Bronchial epithelial cell (primary cell): ENCODE data around the gene ZNF207. TPM values are rescaled to one million over a fixed set of nuclear protein-coding genes. Genes with fewer than 3 reads are reported as not detected.
"Not testable (repeated sequence)": the region's sequence is repeated elsewhere in the genome, so short reads cannot be mapped to it uniquely, and the experiment has no call there.

Experiments
- DNase-seq: peaks from one replicate; pipeline ENCODE4 v3.0.0-alpha.2; 2010; ENCODE audit warnings: low read depth
- FAIRE-seq: peaks from 2 replicates; lab custom pipeline; 2011; peaks lifted over from hg19 to GRCh38; lab: Jason Lieb, UNC
- H3K27me3 ChIP-seq: 2 replicates; pipeline ENCODE4 v1.5.1; 2011; ENCODE audit warnings: low read length; ENCODE audit not compliant: control insufficient read depth, insufficient read depth
- H3K36me3 ChIP-seq: 2 replicates; pipeline ENCODE4 v1.5.1; 2011; ENCODE audit warnings: low read length; ENCODE audit not compliant: control insufficient read depth, insufficient read depth
- H3K4me3 ChIP-seq: 2 replicates; pipeline ENCODE4 v1.5.1; 2011; ENCODE audit warnings: mild to moderate bottlenecking, low read depth, low read length, control low read depth
- total RNA-seq: library from RNA; depleted of rRNA; stranded (reverse); fragments of >200 nt; gene quantifications from 2 replicates; pipeline ENCODE4 v1.2.1, GENCODE V29; 2014
- TF ChIP-seq, protein P1 (sequence below): IDR thresholded peaks from 2 replicates; pipeline ENCODE4 v1.5.1; 2011; ENCODE audit warnings: mild to moderate bottlenecking, moderate library complexity, low read length, control low read depth, inconsistent platforms; ENCODE audit not compliant: insufficient read depth, severe bottlenecking

The ZNF207 gene
- total RNA-seq, 1 donor from 2014 or later = 58.7 TPM

GRCh38 chr17:32318071-32318470, 31.9 kb upstream of the ZNF207 start:
- TF ChIP-seq, protein P1, sequence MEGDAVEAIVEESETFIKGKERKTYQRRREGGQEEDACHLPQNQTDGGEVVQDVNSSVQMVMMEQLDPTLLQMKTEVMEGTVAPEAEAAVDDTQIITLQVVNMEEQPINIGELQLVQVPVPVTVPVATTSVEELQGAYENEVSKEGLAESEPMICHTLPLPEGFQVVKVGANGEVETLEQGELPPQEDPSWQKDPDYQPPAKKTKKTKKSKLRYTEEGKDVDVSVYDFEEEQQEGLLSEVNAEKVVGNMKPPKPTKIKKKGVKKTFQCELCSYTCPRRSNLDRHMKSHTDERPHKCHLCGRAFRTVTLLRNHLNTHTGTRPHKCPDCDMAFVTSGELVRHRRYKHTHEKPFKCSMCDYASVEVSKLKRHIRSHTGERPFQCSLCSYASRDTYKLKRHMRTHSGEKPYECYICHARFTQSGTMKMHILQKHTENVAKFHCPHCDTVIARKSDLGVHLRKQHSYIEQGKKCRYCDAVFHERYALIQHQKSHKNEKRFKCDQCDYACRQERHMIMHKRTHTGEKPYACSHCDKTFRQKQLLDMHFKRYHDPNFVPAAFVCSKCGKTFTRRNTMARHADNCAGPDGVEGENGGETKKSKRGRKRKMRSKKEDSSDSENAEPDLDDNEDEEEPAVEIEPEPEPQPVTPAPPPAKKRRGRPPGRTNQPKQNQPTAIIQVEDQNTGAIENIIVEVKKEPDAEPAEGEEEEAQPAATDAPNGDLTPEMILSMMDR = no peak
- Histone ChIP-seq H3K36me3 (no peaks in the 10 kb centered on the region), H3K27me3 (peaks cover 2% of the 10 kb centered on the region), H3K4me3 (no peak overlapping the region)
- FAIRE-seq = no peak
- DNase-seq = no peak

DNA sequence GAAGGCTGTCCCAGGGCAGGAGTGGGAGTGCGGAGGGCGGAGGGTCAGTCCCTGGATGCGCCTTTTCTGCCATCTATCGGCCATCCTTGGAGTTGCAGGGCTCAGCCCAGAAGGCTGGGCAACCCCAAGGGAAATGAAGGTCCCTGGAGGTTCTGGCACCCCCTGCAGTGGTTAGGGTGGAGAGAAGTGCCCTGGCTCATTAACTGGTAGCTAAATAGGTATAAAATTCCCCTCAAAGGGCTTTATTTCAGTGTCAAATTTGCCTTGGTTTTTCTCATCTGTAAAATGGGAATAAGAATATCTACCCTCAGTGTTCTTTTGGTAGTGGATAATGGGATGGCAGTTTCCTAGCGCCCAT, 30.4 kb upstream of the ZNF207 start:
- TF ChIP-seq, protein P1 = peak; percentile 94
- DNase-seq (peak; percentile 32), FAIRE-seq (no peak)
- peaks cover 2% of the 10 kb centered on the region for H3K27me3 ChIP-seq
- H3K4me3 ChIP-seq = no peak overlapping the region
- H3K36me3 ChIP-seq = no peaks in the 10 kb centered on the region

DNA sequence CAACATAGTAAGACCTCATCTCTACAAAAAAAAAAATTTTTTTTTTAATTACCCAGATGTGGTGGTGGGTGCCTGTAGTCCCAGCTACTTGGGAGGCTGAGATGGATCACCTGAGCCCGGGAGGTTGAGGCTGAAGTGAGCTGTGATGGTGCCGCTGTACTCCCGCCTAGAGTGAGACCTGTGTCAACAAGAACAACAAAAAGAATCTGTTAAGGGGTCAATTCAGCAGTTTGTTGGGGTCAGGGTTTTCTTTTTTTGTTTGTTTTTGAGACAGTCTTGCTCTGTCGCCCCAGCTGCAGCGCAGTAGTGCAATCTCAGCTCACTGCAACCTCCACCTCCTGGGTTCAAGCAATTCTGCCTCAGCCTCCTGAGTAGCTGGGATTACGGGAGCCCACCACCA, 29.9 kb upstream of the ZNF207 start:
- H3K4me3 ChIP-seq, FAIRE-seq, H3K36me3 ChIP-seq, H3K27me3 ChIP-seq, DNase-seq: not testable (repeated sequence)

DNA sequence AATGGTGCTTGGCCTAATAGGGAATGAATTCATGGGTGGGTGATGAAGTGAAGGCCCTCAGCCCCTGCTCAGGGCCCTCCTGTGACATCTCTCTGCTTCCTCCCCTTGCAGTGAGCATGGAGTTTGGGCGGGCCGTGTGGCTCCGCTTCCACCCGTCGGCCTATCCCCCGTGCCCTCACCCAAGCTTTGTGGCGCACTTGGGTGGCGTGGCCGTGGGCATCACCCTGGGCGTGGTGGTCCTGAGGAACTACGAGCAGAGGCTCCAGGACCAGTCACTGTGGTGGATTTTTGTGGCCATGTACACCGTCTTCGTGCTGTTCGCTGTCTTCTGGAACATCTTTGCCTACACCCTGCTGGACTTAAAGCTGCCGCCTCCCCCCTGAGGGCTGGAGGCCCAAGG, 29.1 kb upstream of the ZNF207 start:
- no peaks in the 10 kb centered on the region for H3K27me3 ChIP-seq
- TF ChIP-seq, protein P1 = no peak
- H3K4me3 ChIP-seq = no peak overlapping the region
- no peaks in the 10 kb centered on the region for H3K36me3 ChIP-seq
- DNase-seq (no peak), FAIRE-seq (no peak)

GRCh38 chr17:32323046-32323445, 26.9 kb upstream of the ZNF207 start:
- Histone ChIP-seq H3K27me3 (no peaks in the 10 kb centered on the region), H3K36me3 (no peaks in the 10 kb centered on the region), H3K4me3 (no peak overlapping the region)
- TF ChIP-seq, protein P1 = no peak
- FAIRE-seq (peak; percentile 18), DNase-seq (no peak)

DNA sequence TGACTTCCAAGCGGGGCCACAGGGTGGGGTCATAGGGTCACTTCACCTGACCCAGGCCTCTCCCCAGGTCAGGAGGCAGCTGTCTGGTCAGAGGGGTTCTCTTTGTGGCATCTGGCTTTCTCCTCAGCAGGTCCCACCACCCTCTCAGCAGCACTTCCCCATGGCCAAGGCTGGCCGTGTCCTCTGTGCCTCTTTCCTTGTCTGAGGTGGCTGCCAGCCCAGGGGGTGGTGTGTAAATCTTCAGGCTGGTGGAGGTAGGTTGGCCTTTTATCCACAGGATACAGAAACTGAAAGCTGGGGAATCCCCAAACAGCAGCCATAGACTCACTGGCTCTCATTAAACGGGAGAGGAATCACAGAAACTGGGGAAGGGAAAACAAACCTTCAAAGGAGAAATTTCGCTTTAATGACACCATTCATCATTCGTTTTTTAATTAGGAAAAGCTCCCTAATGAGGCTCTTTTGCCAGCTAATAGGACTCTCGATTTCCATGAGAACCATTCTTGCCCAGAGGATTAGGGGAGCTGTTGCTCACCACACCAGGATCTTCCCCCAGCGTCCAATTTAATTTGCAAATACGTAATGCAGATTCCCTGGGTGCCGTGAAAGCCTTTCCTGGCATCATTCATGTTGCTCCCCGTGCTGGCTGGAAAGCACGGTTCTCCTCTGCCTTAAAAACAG, 26.0 kb upstream of the ZNF207 start:
- FAIRE-seq (no peak), DNase-seq (peak; percentile 26)
- H3K27me3 ChIP-seq = no peaks in the 10 kb centered on the region
- no peak overlapping the region for H3K4me3 ChIP-seq
- no peaks in the 10 kb centered on the region for H3K36me3 ChIP-seq
- TF ChIP-seq, protein P1 = no peak
